ENCODE data around the gene ATG101. TPM values are rescaled to one million over a fixed set of nuclear protein-coding genes. Genes with fewer than 3 reads are reported as not detected.
A peak's percentile ranks its signal among the peaks of the same experiment; 100 is the strongest.

ATG101 gene
- total and polyA plus RNA-seq, 2 of the 13 experiments (the other 11 are each of a cell fraction or from before 2014, with no cell fraction given) = 58.2 to 67.7 TPM

GRCh38 chr12:52032804-52033445, 36.9 kb upstream of the ATG101 start (continued):
- TF ChIP-seq TAF15 (IDR thresholded peaks at IDR 0.05; ENCODE audit: low read depth, low read length, poor library complexity, severe bottlenecking) = no peak
- TF ChIP-seq STAG1 (CRISPR knock-in tag; IDR thresholded peaks at IDR 0.05) = no peak
- 0 out of 2 replicates have a peak, but pooled peaks have one; percentile 40 for TF ChIP-seq SMAD1 (CRISPR knock-in tag; IDR thresholded peaks at IDR 0.05; ENCODE audit: borderline replicate concordance, low read depth)
- 0 out of 2 replicates have a peak, but pooled peaks have one; percentile 30 for TF ChIP-seq ATF7-NPFF (CRISPR knock-in tag; IDR thresholded peaks at IDR 0.05; ENCODE audit: low read depth)
- TF ChIP-seq RERE (CRISPR knock-in tag; IDR thresholded peaks at IDR 0.05; ENCODE audit: low read depth) = no peak
- 0 out of 2 replicates have a peak, but pooled peaks have one; percentile 36 for TF ChIP-seq MTERF4 (CRISPR knock-in tag; IDR thresholded peaks at IDR 0.05)
- TF ChIP-seq BCL6 (CRISPR knock-in tag; IDR thresholded peaks at IDR 0.05) = no peak
- no peak for TF ChIP-seq TEAD3 (CRISPR knock-in tag; optimal IDR thresholded peaks at IDR 0.05; ENCODE audit: borderline replicate concordance)
- no peak for TF ChIP-seq MED8 (CRISPR knock-in tag; IDR thresholded peaks at IDR 0.05; ENCODE audit: insufficient replicate concordance)
- TF ChIP-seq ZFP37 (CRISPR knock-in tag; IDR thresholded peaks at IDR 0.05; ENCODE audit: borderline replicate concordance) = no peak
- TF ChIP-seq ZKSCAN8 (CRISPR knock-in tag; IDR thresholded peaks at IDR 0.05; ENCODE audit: borderline replicate concordance) = no peak
- TF ChIP-seq MAFK (conservative IDR thresholded peaks at IDR 0.05 in 1 of 2, IDR thresholded peaks at IDR 0.05 in 1 of 2; ENCODE audit: low read length in 2 of 2) = no peak
- TF ChIP-seq RARA (CRISPR knock-in tag; IDR thresholded peaks at IDR 0.05) = no peak
- no peak for TF ChIP-seq NR3C1 (CRISPR knock-in tag; IDR thresholded peaks at IDR 0.05)
- no peak for TF ChIP-seq ZNF773 (CRISPR knock-in tag; IDR thresholded peaks at IDR 0.05; ENCODE audit: borderline replicate concordance)
- no peak for TF ChIP-seq MTF2 (CRISPR knock-in tag; IDR thresholded peaks at IDR 0.05; ENCODE audit: borderline replicate concordance)
- TF ChIP-seq SAP130 (CRISPR knock-in tag; IDR thresholded peaks at IDR 0.05; ENCODE audit: low read depth) = peak; percentile 82
- no peak for TF ChIP-seq ISX (CRISPR knock-in tag; conservative IDR thresholded peaks at IDR 0.05)
- TF ChIP-seq ZNF569 (CRISPR knock-in tag; IDR thresholded peaks at IDR 0.05; ENCODE audit: borderline replicate concordance) = no peak
- no peak for TF ChIP-seq TSC22D2 (CRISPR knock-in tag; IDR thresholded peaks at IDR 0.05; ENCODE audit: borderline replicate concordance)
- no peak for TF ChIP-seq IRF1 (CRISPR knock-in tag; IDR thresholded peaks at IDR 0.05; ENCODE audit: low read depth)

All from HepG2 (cell line).